ENCODE results near the gene TSPY2.
"Not testable (repeated sequence)": the region's sequence is repeated elsewhere in the genome, so short reads cannot be mapped to it uniquely, and the experiment has no call there.

The TSPY2 gene, protein sequence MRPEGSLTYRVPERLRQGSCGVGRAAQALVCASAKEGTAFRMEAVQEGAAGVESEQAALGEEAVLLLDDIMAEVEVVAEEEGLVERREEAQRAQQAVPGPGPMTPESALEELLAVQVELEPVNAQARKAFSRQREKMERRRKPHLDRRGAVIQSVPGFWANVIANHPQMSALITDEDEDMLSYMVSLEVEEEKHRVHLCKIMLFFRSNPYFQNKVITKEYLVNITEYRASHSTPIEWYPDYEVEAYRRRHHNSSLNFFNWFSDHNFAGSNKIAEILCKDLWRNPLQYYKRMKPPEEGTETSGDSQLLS

DNA sequence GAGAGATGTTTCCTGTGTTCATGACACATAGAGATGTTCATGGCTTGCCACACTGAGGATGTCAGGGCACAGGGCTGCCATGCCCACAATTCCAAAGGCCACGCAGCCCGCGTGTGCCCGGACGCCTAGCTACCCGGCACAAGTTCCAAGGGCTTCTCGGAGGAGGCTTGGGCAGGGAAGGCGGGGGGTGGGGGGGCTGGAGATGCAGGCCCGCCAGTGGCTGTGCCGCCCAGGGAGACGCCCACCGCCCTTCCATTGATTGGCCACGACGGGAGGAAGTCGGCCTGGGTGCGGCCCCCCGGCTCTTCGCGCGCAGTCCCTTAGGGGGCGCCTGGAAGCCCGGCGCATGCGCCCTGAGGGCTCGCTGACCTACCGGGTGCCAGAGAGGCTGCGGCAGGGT is at the start of gene TSPY2:
TSS of gene TSPY2 (plus strand) at position 301 of the 400 bp plus-strand sequence. CDS start at position 347, 46 bp downstream.
- not testable (repeated sequence) for DNase-seq (ENCODE audit: low spot score); H3K27ac ChIP-seq; H3K4me3 ChIP-seq

GRCh38 chrY:6209565-6209964 is 36.5 kb upstream of the TSPY2 start:
- H3K4me3 ChIP-seq; DNase-seq (ENCODE audit: low spot score); H3K27ac ChIP-seq: not testable (repeated sequence)

- not testable (repeated sequence) for DNase-seq (ENCODE audit: low spot score); H3K27ac ChIP-seq; H3K4me3 ChIP-seq
Observed at GRCh38 chrY:6217045-6217444, 29.0 kb upstream of the TSPY2 start.

GRCh38 chrY:6269839-6270238 is 23.8 kb downstream of the TSPY2 start:
- not testable (repeated sequence) for H3K27ac ChIP-seq; DNase-seq (ENCODE audit: low spot score)

More at GRCh38 chrY:6269839-6270238, 23.8 kb downstream of the TSPY2 start:
- not testable (repeated sequence) for H3K4me3 ChIP-seq
